RPMI8226 (cell line): ENCODE results near the gene SIAH2.

Experiments
- DNase-seq: peaks from one replicate; pipeline ENCODE4 v3.0.0-alpha.2; 2015

Gene SIAH2

DNA sequence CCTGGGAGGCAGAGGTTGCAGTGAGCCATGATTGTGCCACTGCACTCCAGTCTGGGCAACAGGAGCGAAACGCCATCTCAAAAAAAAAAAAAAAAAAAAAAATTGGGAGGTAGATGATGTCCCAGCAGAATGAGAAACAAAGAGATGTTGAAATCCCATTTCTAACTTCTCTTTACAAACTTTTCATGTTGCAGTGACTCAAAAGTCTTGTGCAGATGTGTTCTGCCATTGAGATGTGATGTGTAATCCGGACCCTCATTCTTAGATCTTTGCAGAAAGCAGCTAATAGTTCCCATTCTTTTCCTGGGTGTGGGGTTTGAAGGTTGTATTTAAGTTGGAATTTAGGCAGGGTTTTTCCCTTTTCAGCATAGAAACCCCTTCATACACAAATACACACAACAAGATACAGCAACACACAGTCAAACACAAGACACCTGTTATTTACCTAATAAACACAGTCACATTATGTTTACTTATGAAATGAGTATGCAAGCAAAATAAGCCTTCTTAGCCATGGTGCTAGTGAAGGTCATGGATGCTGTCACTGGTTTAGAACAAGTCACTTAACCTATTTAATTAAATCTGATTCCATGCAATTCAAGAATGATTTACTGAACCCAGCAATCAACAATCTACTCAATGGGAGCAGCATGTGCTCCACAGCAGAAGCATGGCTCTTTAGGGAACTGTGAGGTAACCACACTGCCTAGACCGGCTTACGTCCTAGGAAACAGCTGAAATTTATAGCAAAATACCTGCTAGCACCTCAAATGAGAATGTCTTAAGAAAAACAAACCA is 14.9 kb downstream of the SIAH2 start:
- DNase-seq, result no peak

DNA sequence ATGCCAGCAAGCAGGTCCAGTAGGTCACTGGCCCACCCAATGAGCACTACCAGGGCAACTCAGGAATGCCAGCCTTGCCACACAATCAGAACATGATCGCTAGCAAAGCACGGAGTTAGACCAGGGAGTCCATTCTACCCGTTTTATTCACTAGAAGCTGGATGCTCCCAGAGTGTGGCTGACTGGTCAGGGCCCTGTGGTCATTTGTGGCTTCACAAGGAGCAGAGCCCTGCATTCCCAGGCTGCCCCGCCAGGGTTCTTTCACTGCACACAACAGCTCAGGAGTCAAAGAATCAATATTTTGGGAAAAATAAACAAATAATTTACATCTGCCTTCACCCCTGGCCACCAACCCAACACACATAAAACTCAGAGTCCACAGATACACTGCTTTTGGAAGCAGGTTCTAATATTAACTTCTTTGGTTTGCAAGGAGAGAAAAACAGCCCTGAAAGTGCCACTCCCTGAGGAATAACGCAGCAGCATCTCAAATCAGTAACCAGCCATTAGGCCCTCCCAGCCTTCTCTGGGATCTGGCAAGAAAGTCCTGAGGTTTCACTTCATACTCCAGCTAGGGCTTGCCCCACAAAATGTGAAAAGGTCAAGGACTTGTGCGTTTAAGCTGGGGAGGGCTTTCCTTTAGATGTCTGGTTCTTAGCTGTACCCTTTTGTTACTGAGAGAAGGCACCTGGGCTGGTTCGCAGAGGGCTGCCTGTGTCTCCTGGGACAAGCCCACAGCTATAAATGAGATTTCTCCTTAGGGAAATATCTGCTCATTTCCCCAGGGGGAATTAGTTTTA is 16.0 kb downstream of the SIAH2 start:
- DNase-seq, result no peak

DNA sequence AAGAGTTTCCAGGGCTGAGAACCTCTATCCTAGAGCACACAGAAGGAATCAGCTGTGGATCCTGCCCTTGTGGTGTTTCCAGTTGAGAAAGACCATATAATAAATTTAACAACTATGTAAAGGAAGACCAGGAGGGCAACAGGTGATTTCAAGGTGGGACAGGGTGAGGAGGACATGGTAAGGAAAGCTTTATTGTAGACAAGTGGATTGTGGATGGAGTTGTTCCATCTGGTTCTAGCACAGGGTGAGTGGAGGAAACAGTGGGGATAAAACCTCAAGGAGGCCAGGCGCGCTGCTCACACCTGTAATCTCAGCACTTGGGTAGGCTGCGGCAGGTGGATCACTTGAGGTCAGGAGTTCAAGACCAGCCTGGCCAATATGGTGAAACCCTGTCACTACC is 17.1 kb downstream of the SIAH2 start:
- DNase-seq, result no peak

DNA sequence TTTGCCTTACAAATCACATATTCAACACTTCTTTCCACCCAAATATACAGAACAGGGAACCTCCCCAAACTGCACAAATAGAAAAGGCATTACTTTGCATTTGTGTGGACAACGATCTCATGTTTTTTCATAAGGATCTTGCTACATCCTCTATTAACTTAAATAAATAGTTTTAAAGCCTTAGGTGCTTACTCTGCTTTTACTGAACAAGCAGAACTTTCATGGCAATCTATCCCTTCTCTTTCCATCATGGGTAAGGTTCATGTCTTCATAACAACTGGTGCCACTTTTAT is 18.1 kb downstream of the SIAH2 start:
- DNase-seq, result no peak

DNA sequence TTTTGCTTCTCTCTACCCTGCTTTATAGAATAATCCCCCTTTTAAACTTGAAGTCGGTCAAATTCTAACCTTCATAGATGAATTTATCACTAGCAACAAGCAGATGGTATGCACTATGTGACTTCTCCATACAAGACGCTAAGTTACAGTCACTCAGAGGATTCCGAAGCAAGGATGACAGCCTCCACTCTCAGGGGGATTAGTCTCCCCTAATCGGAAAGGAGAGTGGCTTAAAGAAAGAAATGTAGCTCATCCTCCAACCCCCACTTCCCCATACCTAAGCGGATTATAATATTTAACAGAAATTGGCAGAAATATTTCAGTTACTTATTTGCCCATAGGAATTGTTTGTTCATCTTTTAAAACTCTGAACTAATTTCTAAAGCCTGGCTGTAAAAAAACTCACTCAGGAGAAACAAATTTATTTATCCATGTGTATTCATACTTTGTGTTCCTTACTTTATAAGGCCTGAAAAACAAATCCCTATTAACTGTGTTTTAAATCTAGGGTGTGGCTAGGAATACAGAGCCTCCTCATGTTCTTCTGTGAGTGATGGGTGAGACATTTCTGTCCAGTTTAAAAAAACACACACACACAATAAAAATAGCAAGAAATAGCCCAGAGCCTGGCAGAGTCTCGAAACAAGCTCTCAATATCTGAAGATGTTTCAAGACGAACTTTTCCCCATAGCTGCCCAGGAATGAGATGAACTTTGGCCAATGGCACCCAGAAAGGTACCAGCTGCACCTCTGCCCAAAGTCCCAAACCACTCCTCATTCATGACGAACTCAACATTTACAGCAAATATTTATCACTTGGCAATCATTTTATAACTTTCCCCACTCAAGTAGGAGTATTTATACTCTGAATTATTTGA is 18.7 kb downstream of the SIAH2 start:
- no peak for DNase-seq

DNA sequence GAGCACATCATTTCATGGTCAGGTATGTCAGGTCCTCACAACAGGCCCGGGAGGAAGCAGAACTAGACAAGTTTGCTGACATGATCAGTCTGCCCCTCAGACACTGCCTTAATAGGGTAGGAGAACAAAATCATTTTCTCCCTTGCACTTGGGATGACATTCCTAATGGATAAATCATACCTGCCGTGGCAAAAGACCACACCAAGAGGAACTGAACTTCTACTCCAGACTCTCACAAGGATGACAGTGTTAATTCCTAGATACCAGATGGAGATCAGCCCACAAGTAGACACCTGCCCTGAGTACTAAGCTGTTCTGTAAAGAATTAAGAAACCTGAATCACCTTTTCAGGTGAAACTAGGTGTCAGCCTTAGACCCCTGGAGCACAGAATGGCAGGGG is 19.5 kb downstream of the SIAH2 start:
- DNase-seq, result no peak

DNA sequence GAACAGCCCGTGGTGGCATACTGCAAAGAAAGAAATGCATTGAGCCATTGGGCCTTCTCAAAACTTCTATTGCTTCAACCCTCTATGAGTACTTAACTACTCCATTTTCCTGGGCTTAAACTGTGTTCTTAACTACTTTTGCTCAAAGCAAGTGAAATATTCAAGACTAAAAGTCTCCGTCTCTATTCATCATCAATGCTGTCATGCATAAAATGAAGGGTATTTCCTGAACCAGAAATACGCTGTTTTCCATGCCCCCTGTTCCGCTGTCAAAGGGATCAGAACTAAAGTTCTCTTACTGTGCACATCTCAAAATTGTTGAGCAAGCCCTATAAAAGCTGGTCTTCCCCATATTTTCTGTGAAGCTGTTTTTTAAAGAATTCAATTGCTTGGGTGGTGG is 20.3 kb downstream of the SIAH2 start:
- no peak for DNase-seq

DNA sequence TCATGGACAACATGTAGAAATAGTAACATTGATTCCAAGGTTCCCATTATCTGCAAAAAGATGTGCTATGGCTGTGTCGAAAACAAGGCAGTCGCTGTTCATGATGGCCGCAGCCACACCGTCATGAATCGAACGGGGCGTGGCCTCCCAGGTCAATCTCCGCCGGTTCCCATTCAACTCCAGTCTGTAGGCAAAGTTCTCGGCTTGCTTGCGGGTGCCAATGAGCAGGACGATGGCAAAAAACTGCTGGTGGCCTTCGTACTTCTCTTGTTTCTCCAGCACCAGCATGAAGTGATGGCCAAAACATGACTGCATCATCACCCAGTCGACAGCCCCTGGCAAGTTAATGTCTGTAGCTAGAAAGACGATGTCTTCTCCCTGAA is 20.8 kb downstream of the SIAH2 start:
- no peak for DNase-seq

DNA sequence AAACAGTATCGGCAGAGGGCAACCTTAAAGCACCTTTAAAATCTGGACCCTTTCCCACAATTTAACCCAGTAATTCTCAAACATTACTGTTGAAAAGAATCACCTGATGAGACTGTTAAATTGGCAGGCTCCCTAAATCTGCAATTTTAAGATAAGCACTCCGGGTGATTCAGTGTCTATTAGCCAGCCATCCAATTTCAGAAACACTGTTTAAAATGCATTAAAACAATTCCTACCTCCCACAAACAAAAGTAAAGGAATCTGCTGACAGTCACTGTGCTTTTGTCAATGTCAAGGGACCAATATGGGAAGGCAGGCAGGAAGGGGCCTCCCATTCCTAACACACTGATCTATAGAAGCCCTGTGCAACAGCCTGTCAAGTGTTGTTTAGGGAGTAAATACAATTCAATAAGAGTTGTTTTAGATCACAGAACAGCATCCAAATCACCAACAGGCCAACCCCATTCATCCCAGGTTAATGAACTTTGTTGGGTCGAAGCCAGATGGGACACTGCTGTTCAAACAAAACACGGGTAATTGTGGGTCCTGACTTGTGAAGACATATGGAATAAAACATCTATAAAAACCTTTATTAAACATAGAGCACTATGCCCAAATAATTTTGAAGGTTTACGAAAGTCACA is 21.4 kb downstream of the SIAH2 start:
- DNase-seq, result no peak

DNA sequence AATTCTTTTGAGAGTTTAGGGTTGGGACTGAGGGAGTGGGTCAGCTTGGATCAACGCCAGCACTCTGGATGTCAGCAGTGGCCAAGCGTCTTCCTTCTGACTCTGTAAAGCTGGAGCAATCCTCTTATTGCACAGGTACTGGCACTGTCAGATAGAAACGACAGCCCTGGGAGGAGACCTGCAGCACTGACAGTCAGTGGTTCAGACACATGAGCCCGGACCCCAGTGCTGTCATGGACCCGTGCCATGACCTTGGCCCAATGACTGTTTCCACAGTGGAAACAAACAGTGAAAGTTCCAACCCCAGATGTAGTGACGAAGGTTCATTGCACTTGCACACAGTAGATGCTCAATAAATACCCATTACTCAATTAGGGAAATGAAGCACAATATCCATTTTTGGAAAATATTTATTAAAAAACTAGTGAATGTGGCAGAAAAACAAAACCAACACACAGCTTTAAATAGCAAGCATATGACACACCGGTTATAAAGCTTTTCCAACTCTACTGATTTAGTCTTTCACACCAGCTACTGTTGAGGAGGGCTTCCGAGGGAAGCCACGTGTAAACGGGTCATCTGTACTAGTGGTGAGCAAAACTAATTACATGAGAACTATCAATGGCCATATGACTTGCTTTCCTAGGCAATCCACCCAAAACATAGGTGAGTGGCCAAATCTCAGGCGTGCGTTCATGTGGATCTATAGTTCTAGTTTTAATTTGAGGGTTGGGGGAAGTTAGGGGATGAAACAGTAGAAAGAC is 22.1 kb downstream of the SIAH2 start:
- no peak for DNase-seq

DNA sequence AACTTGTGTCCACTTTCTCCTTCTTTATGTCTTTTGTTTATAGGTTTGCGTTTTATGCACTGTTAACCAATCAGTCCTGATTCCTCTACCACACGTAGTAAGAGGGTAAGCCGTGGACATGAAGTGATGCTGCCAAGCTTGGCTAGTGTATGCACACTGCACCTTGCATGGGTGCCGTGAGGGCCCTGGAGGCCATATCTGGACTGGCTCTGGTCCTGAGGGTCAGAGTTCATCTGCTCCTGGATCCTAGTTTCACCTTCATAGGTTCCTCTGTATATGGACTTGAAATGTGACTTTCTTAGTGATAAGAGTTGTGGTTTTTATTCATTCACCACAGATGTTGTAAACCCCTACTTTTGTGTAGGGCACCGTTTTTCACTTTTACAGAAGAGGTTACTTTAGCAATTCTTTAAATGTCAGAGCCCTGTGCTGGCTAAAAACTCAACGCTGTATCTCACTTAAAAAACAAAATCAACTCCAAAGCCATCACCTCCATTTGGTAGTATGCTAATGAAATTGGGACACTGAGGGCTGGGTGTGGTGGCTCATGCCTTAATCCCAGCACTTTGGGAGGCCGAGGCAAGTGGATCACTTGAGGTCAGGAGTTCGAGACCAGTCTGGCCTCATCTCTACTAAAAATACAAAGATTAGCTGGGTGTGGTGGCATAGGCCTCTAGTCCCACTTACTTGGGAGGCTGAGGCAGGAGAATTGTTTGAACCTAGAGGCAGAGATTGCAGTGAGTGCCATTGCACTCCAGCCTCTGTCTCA is 22.9 kb downstream of the SIAH2 start:
- no peak for DNase-seq

DNA sequence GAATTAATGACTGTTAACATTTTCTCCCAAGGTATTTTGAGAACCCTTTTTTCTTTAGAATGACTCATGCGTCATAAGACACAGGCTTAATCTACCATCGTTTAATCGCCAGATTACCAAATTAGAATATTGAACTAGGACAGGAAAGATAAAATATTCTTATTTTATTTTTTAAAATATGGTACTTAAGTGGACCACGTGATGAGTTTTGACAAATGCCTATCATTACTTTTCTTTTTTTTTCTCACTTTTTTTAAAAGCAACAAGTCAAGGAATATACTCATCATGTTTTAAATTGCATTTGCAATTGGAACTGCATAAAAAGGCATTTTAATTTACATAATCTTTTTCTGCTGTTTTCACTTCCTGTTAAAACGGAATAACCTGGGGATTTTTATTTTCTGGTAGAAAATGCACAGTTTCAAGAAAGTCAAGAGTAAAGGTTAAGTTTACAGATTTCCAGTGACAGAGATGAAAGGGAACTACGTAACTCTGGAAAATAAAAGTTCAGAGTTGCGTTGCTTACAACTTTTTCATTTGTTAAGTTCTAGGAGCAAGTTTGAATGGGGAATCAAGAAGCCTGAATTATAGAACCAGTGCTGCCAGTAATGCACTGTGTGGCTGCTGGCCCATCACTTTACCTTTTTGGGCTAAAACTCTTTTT is 23.6 kb downstream of the SIAH2 start:
- DNase-seq, result no peak

DNA sequence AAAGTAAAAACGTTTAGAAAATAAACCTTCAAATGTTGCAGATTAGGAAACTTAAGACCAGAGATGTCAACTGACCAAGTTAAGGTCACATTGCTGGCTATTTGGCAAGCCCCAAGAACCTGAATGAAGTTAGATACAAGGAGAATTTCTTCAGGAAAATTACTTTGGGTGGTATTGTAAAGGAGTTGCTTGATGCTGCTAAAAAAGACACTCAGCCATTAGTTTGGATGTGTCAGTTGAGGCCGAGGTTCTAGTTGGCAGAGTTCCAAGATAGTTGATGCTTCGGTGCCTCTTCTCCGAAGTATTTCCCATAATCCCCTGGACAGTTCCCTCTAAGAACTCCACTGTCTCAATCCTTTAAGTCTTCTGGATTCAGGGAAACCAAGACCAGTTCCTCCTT is 24.3 kb downstream of the SIAH2 start:
- no peak for DNase-seq

DNA sequence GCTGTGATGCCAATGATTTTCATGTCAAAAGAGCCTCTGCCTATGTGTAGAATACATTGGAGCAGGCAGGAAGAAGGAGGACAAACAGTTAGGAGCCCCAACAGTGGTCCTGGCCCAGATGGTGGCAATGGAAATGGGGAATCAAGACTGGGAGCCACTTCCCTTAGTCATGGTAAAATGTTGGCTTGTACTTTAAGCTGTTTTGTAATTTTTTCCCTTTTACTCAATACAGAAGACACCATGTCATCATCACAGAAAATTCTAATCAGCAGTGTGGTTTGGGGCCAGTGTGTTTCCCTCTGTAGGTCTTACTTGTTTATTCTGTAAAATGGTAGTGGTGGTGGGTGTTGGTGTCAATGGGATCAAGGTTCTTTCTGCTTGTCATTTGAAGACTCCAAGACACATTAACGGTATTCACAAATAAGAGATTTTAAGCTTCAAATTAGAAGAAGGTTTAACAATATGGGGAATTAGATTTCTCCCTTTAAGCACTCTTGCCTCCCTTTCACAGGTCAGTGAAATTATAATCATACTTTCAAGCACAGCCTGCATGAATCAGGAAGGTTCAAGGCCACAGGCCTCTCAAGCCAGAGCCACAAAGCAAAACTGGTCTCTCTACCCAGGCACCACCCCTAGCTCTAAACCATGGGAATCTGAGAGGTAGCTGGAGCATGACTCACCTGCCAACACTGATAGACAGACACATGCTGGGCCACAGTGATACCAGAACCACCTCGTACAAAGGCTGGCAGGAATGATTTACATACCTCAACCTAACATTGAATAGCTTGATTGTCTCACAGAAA is 24.9 kb downstream of the SIAH2 start:
- no peak for DNase-seq

DNA sequence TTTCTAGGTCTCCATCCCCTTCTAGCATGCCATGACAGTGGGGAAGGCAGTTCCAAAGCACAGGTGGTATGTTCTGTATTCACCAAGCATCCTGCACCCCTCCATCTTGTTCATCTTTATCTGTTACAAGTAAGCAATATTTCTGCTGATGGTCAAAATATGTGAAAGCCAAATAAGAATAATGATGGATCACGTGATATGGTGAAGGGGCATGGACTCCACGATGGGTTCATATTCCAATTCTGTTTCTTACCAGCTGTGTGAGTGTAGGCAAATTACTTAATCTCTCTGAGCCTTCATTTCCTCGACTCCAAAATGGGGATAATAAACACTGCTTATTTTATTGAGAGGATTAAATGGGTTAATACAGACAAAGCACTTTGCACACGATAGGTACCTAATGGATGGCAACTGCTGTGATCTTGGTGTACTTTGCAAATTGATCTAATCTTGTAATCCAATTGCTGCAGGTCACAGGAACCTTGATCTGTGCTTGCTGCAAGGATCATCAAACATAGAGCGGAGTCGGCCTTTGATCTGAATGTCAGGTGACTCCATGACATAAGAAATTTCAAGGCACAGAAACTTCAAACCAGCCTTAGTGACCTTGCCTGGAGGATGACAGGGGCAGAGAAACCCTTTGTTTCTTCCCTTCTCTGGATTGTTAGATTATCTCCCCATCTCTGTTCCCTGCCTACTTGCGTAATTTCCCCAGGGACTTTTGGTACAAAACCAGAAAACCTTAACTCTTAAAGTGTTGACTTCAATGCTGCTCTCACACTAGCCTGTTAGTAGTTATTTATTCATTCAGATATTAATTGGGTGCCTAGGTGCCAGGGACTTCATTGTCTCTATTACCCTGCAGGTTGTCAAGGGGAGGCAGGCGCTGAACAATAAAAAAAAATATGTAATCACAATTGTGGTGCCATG is 25.8 kb downstream of the SIAH2 start:
- no peak for DNase-seq

DNA sequence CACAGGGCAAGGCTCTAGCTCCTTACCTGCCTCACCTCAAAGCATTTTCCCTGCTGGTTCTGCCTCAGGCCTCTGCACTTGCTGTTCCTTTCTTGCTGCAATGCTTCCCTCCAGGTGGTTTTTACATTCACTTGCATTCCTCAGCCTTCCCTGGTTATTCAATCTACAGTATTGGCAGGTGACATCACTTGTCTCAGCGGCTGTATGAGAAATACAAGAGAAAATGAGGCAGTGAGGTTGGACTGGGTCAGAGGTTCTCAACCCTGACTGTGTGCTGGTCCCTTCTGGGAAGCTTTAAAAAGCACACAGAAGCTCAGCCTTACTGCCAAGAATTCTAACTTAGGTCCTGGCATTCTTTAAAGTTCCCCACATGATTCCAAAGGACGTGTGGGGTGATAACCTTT is 26.7 kb downstream of the SIAH2 start:
- DNase-seq, result no peak

DNA sequence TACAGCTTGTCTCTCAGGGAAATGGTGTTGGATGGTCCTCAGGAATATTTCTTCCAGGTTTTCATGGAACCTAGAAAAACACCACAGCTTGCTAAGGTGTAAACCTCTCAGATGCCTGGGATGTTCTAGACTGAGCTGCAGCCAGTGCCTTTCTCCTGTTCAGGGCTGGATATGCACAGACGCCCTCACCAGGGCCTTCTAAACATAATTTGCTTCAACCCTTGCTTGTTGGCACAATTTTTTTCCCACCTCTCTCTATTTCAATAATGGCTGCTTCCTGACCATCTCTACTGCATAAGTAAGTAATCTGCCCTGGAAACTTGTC is 28.2 kb downstream of the SIAH2 start:
- no peak for DNase-seq

DNA sequence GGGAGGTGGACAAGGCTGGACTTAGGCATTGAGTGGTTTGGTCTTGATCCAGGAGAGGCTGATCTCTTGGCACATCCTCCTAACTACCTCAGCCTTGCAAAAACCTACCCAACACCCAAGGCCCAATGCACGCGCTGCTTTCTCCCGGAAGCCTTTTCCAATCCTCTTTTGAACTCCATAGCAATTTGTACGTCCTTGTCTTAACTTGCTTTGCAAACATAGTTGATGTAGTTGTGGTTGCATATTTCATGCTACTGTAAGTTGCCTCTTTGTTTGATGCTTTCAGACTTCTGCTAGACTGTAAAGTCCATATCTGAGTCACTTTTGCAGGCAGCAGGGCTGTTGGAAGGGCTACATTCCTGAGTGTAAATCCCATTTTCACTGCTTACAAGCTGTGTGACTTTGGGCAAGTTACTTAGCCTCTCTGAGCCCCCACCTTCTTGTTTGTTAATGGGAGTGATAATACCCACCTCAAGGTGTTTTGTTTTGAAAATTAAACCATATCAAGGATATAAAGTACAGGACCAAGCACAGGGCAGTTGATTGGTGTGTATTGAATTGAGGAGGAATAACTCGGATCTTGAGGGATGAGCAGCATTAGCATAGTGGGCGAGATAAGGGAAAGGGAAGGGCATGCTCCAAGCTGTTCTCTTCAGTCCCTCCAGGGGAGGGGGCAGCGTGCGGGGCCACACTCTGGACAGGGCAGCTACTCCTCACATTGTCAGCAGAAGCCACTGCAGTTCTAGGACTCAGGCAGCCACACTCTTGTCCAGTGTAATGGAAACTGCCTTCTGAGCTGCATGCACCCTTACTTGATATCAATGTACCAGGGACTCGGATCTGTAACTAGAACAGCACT is 28.8 kb downstream of the SIAH2 start:
- no peak for DNase-seq
